Mammary microvascular endothelial cell (primary cell): ENCODE measurements around the gene USP17L15. TPM values are rescaled to one million over a fixed set of nuclear protein-coding genes. Genes with fewer than 3 reads are reported as not detected.

Experiments used
- total RNA-seq: library from RNA; depleted of rRNA; stranded (reverse); fragments of >200 nt; gene quantifications from 2 replicates; pipeline ENCODE4 v1.2.3, GENCODE V29; 2015

Gene USP17L15
- total RNA-seq, result not detected in 2 replicates

DNA sequence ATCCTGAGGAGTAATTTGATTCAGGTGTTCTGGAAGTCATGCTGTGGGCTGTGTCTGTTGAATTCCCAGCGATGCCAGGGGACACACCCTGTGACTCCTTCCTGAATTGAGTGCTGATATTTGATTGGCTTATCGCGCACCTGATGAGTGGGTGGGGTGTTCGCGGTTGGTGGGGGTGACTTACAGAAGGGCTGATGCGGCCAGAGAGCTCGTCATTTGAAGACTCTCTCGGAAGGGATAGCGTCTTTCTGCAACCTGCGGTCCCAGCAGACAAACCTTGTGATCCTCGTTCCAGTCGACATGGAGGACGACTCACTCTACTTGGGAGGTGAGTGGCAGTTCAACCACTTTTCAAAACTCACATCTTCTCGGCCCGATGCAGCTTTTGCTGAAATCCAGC is at the start of gene USP17L15:
Gene USP17L15 (plus strand): TSS at position 301 of the 400 bp plus-strand sequence. CDS start 0 bp downstream, at position 301.

DNA sequence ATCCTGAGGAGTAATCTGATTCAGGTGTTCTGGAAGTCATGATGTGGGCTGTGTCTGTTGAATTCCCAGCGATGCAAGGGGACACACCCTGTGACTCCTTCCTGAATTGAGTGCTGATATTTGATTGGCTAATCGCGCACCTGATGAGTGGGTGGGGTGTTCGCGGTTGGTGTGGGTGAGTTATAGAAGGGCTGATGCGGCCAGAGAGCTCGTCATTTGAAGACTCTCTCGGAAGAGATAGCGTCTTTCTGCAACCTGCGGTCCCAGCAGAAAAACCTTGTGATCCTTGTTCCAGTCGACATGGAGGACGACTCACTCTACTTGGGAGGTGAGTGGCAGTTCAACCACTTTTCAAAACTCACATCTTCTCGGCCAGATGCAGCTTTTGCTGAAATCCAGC is 23.8 kb upstream of the USP17L15 start, which contains the start of gene USP17L10:
Gene USP17L10 (plus strand): TSS at position 301 of the 400 bp plus-strand sequence. CDS start 0 bp downstream, at position 301.

GRCh38 chr4:9215105-9215504 is 19.1 kb upstream of the USP17L15 start, which contains the start of gene USP17L11:
TSS of gene USP17L11 (plus strand) at chr4:9215405. CDS start at chr4:9215405, 0 bp downstream.

GRCh38 chr4:9219852-9220251 is 14.3 kb upstream of the USP17L15 start, which contains the start of gene USP17L12:
TSS of gene USP17L12 (plus strand) at chr4:9220152. CDS start at chr4:9220152, 0 bp downstream.

DNA sequence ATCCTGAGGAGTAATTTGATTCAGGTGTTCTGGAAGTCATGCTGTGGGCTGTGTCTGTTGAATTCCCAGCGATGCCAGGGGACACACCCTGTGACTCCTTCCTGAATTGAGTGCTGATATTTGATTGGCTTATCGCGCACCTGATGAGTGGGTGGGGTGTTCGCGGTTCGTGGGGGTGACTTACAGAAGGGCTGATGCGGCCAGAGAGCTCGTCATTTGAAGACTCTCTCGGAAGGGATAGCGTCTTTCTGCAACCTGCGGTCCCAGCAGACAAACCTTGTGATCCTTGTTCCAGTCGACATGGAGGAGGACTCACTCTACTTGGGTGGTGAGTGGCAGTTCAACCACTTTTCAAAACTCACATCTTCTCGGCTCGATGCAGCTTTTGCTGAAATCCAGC is 9.6 kb upstream of the USP17L15 start, which contains the start of gene USP17L13:
Gene USP17L13 (plus strand): TSS at position 301 of the 400 bp plus-strand sequence. CDS start 0 bp downstream, at position 301.

GRCh38 chr4:9243579-9243978 is 9.4 kb downstream of the USP17L15 start, which contains the start of gene USP17L17:
TSS of gene USP17L17 (plus strand) at chr4:9243879. CDS start at chr4:9243879, 0 bp downstream.

DNA sequence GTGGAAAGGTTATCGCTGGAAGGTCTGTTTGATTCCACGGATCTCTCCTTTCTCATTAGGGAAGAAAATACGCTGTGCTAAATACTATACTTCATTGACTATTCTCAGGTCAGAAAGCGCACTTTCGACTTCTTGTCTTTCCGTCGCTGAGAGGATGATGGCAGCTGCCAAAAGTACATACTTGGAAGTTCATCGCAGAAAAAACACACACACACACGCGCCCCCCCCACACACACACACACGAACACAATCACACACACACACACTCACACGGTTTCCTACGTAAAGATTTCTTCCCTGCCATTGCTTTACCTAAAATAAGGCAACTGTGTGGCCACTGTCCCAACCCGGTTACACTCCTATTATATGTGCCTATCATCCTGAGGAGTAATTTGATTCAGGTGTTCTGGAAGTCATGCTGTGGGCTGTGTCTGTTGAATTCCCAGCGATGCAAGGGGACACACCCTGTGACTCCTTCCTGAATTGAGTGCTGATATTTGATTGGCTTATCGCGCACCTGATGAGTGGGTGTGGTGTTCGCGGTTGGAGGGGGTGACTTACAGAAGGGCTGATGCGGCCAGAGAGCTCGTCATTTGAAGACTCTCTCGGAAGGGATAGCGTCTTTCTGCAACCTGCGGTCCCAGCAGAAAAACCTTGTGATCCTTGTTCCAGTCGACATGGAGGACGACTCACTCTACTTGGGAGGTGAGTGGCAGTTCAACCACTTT is 13.9 kb downstream of the USP17L15 start, which contains the start of gene USP17L18:
Gene USP17L18 (plus strand): TSS at position 678 of the 728 bp plus-strand sequence. CDS start 0 bp downstream, at position 678.

GRCh38 chr4:9253078-9253477 is 18.9 kb downstream of the USP17L15 start, which contains the start of gene USP17L19:
TSS of gene USP17L19 (plus strand) at chr4:9253378. CDS start at chr4:9253378, 0 bp downstream.

GRCh38 chr4:9257824-9258223 is 23.6 kb downstream of the USP17L15 start, which contains the start of gene USP17L20:
TSS of gene USP17L20 (plus strand) at chr4:9258124. CDS start at chr4:9258124, 0 bp downstream.

GRCh38 chr4:9262572-9262971 is 28.4 kb downstream of the USP17L15 start, which contains the start of gene USP17L21:
TSS of gene USP17L21 (plus strand) at chr4:9262872. CDS start at chr4:9262872, 0 bp downstream.

DNA sequence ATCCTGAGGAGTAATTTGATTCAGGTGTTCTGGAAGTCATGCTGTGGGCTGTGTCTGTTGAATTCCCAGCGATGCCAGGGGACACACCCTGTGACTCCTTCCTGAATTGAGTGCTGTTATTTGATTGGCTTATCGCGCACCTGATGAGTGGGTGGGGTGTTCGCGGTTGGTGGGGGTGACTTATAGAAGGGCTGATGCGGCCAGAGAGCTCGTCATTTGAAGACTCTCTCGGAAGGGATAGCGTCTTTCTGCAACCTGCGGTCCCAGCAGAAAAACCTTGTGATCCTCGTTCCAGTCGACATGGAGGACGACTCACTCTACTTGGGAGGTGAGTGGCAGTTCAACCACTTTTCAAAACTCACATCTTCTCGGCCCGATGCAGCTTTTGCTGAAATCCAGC is 33.1 kb downstream of the USP17L15 start, which contains the start of gene USP17L22:
Gene USP17L22 (plus strand): TSS at position 301 of the 400 bp plus-strand sequence. CDS start 0 bp downstream, at position 301.

Other genes starting within 250 kb of the USP17L15 start
- not detected in 2 replicates for gene FAM90A26, start 64.0 kb upstream of the USP17L15 start, total RNA-seq
- not detected in 2 replicates for gene USP17L10, start 23.7 kb upstream of the USP17L15 start, total RNA-seq
- gene USP17L11, start 19.0 kb upstream of the USP17L15 start, total RNA-seq, result not detected in 2 replicates
- gene USP17L12, start 14.2 kb upstream of the USP17L15 start, total RNA-seq, result not detected in 2 replicates
- not detected in 2 replicates for gene USP17L13, start 9.5 kb upstream of the USP17L15 start, total RNA-seq
- gene USP17L17, start 9.5 kb downstream of the USP17L15 start, total RNA-seq, result not detected in 2 replicates
- gene USP17L18, start 14.2 kb downstream of the USP17L15 start, total RNA-seq, result not detected in 2 replicates
- gene USP17L19, start 19.0 kb downstream of the USP17L15 start, total RNA-seq, result not detected in 2 replicates
- gene USP17L20, start 23.7 kb downstream of the USP17L15 start, total RNA-seq, result not detected in 2 replicates
- gene USP17L21, start 28.5 kb downstream of the USP17L15 start, total RNA-seq, result not detected in 2 replicates
- not detected in 2 replicates for gene USP17L22, start 33.2 kb downstream of the USP17L15 start, total RNA-seq
- not detected in 2 replicates for gene USP17L24, start 90.8 kb downstream of the USP17L15 start, total RNA-seq
- gene USP17L25, start 95.5 kb downstream of the USP17L15 start, total RNA-seq, result not detected in 2 replicates
- not detected in 2 replicates for gene USP17L26, start 100.3 kb downstream of the USP17L15 start, total RNA-seq
- gene USP17L5, start 105.0 kb downstream of the USP17L15 start, total RNA-seq, result not detected in 2 replicates
- not detected in 2 replicates for gene USP17L27, start 109.8 kb downstream of the USP17L15 start, total RNA-seq
- gene USP17L28, start 114.5 kb downstream of the USP17L15 start, total RNA-seq, result not detected in 2 replicates
- gene USP17L29, start 119.3 kb downstream of the USP17L15 start, total RNA-seq, result not detected in 2 replicates
- not detected in 2 replicates for gene USP17L30, start 128.7 kb downstream of the USP17L15 start, total RNA-seq
- not detected in 2 replicates for gene DEFB131A, start 210.0 kb downstream of the USP17L15 start, total RNA-seq